Stimulated activated CD8-positive, alpha-beta memory T cell treated with anti-CD3 and anti-CD28 coated beads, Interleukin-4, amount 100 ng/mL, for 24 hours (primary cell): ENCODE measurements around the gene PLEKHH1.
"Not testable (repeated sequence)": the region's sequence is repeated elsewhere in the genome, so short reads cannot be mapped to it uniquely, and the experiment has no call there.

ENCODE experiments used
- DNase-seq: peaks from one replicate; pipeline ENCODE4 v3.0.0-alpha.2; 2020; ENCODE audit warnings: low read depth

Gene PLEKHH1

GRCh38 chr14:67533754-67534085, 630 bp downstream of the PLEKHH1 start:
- DNase-seq = no peak

GRCh38 chr14:67536087-67536486, 3.0 kb downstream of the PLEKHH1 start:
- DNase-seq = no peak

GRCh38 chr14:67537736-67538135, 4.6 kb downstream of the PLEKHH1 start:
- no peak for DNase-seq

- DNase-seq = no peak
Measured at GRCh38 chr14:67538501-67538900, 5.4 kb downstream of the PLEKHH1 start.

- DNase-seq = no peak
Measured at GRCh38 chr14:67539116-67539515, 6.0 kb downstream of the PLEKHH1 start.

- DNase-seq = no peak
Measured at GRCh38 chr14:67541448-67542387, 8.6 kb downstream of the PLEKHH1 start.

- not testable (repeated sequence) for DNase-seq
Measured at GRCh38 chr14:67542620-67543019, 9.5 kb downstream of the PLEKHH1 start.

- DNase-seq = no peak
Measured at GRCh38 chr14:67544590-67544989, 11.5 kb downstream of the PLEKHH1 start.

- no peak for DNase-seq
Measured at GRCh38 chr14:67547224-67547780, 14.2 kb downstream of the PLEKHH1 start.

GRCh38 chr14:67549734-67550133, 16.6 kb downstream of the PLEKHH1 start:
- DNase-seq = no peak

GRCh38 chr14:67551123-67551522, 18.0 kb downstream of the PLEKHH1 start:
- DNase-seq = no peak

- DNase-seq = no peak
Measured at GRCh38 chr14:67551940-67552339, 18.9 kb downstream of the PLEKHH1 start.

- no peak for DNase-seq
Measured at GRCh38 chr14:67553547-67553946, 20.5 kb downstream of the PLEKHH1 start.

GRCh38 chr14:67554341-67554740, 21.3 kb downstream of the PLEKHH1 start:
- no peak for DNase-seq

GRCh38 chr14:67555518-67556090, 22.5 kb downstream of the PLEKHH1 start:
- no peak for DNase-seq

GRCh38 chr14:67556671-67557070, 23.6 kb downstream of the PLEKHH1 start:
- no peak for DNase-seq

GRCh38 chr14:67557118-67557517, 24.0 kb downstream of the PLEKHH1 start:
- DNase-seq = no peak

GRCh38 chr14:67557656-67558055, 24.6 kb downstream of the PLEKHH1 start:
- DNase-seq = no peak

- no peak for DNase-seq
Measured at GRCh38 chr14:67559639-67560038, 26.5 kb downstream of the PLEKHH1 start.

- no peak for DNase-seq
Measured at GRCh38 chr14:67562025-67562775, 29.1 kb downstream of the PLEKHH1 start.

GRCh38 chr14:67562776-67563150, 29.7 kb downstream of the PLEKHH1 start:
- no peak for DNase-seq

- DNase-seq = no peak
Measured at GRCh38 chr14:67564236-67564635, 31.1 kb downstream of the PLEKHH1 start.

GRCh38 chr14:67566908-67567307, 33.8 kb downstream of the PLEKHH1 start:
- no peak for DNase-seq
